Anterior cingulate cortex (tissue), 58 donors: ENCODE data around the gene KCNMA1.

ENCODE experiments used
- DNase-seq, 58 donors: peaks; one replicate each; lab custom pipeline; 2025; lab: John Stamatoyannopoulos, UW

KCNMA1 gene

GRCh38 chr10:77498210-77498609 is 139.4 kb downstream of the KCNMA1 start:
- DNase-seq: no peak

DNA sequence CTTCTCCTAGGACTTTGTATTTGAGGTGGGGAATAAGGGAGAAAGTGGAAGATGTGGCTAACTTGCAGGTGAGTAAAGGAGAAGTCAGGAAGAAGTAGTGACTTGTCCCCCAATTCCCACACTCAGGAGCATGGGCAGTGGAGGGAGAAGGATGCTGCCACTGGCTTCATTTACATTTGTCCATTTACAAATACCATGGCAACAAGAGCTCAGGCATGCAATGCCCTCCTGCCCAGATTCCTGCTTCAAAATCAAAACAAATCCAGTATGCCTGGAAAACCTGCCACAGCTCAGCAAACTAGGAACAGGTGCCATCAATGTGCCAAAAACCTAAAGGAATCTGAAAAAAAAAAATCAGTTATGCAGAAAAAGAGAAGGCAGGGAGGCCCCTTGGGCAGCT is 139.9 kb downstream of the KCNMA1 start:
- no peak for DNase-seq

- peak in 2 of 58 donors; percentile 15 to 17 for DNase-seq
Measured at GRCh38 chr10:77496941-77497420, 140.6 kb downstream of the KCNMA1 start.

GRCh38 chr10:77494756-77495541 is 142.7 kb downstream of the KCNMA1 start:
- no peak for DNase-seq

- peak in 1 of 58 donors; percentile 7 for DNase-seq
Measured at GRCh38 chr10:77494327-77494726, 143.3 kb downstream of the KCNMA1 start.

DNA sequence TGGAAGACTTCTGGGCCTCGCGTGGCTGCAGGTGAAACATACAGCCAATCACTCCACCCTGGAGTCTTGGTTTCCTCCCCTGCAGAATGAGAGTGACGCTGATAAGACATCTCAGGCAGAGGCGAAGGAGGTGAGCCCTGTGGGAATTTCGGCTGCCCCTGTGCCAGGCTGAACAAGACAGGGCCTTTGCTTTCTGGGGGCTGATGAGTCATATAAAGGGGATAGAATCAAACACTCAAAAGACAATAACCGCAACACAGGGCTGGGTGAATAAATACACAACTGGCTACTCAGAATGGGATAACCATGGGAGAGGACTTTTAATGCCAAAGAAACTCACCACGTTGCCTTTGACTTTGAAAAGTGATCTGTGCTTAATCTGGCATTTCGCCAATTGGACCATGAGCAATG is 143.8 kb downstream of the KCNMA1 start:
- no peak for DNase-seq

- DNase-seq: no peak
Measured at GRCh38 chr10:77493239-77493806, 144.3 kb downstream of the KCNMA1 start.

DNA sequence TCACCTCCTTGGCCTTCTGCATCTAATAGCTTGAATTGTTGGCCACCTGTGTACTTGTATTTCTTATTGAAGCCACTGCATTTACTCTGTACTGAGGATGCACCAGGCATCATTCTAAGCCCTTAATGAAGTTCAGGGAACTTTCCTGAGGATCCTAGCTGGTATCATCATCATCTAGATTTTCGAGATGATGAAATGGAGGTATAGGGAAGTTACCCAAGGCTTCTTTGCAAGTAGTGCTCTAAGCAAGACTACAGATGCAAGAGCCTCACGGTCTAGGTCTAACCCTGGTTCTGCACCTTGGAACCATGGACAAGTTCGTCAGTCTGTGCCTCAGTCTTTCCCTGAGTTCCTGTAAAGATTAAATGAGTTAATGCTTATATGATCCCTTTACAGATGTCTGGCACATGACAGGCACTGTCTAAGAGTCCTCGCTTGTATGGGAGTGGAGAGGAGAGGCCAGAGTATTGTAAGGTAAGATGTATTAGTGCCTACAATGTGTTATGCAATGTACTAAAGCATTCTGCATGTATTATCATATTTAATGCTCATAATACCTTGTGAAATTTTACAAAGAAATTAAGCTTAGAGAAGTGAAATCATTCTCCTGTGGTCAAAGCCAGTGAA is 145.1 kb downstream of the KCNMA1 start:
- no peak for DNase-seq

GRCh38 chr10:77490534-77491314 is 146.9 kb downstream of the KCNMA1 start:
- DNase-seq: no peak

DNA sequence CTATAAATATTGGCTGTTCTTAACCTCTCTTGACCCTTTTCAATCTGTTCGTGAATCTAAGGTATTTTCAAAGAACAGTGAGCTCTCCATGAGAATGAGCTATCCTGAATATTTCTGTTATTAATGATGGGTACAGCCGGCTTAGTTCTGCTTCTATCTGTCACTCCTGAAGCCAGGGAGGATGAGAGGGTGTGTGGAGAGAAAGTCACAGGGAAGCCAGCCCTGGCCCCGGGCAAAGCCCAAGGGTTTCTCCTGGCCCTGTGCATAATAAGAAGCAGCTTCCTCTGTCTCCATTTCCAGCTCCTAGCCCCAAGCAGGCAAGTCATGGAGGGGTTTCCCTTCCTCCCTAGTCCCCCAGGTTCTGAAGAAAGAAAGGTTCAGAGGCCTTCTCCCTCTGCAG is 151.1 kb downstream of the KCNMA1 start:
- DNase-seq: no peak

- no peak for DNase-seq
Measured at GRCh38 chr10:77485847-77486246, 151.8 kb downstream of the KCNMA1 start.

DNA sequence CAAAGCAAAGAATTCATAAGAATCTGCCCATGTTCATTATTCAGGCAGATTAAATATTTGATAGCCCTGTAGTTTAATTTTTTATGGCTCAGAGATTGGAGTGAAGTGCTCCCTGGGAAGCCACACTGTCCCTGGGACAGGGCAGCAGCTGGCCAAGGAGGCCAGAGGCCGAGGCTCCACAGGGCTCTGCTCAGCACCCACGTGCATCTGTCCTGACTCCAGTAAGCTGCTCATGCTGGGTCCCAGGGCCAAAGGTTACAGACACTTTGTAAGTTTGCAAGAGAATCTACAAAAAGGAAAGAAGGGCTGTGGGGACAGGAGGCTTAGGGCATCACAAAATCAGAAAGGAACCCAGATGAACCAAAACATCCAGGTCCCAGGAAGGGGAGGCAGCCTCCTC is 155.5 kb downstream of the KCNMA1 start:
- no peak for DNase-seq

DNA sequence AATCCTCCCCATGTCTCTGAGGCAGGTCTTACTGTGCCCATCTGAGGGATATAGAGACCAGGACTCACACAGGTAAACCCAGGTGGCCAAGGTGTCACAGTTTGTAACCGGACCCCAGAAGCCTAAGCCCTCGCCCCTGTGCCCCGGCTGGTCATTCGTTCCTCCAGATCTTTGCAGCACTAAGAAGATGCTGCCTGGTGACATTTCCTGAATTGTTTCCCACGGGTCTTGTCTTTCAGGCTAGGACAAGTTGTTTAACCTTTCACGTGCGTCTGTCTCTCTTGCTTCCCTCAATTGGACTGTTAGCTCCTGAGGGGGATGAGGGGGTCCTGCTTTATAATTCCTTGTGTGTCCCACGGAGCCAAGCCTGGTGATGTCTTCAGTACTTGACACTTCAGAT is 158.0 kb downstream of the KCNMA1 start:
- DNase-seq: no peak

- DNase-seq: no peak
Measured at GRCh38 chr10:77478962-77479359, 158.6 kb downstream of the KCNMA1 start.

DNA sequence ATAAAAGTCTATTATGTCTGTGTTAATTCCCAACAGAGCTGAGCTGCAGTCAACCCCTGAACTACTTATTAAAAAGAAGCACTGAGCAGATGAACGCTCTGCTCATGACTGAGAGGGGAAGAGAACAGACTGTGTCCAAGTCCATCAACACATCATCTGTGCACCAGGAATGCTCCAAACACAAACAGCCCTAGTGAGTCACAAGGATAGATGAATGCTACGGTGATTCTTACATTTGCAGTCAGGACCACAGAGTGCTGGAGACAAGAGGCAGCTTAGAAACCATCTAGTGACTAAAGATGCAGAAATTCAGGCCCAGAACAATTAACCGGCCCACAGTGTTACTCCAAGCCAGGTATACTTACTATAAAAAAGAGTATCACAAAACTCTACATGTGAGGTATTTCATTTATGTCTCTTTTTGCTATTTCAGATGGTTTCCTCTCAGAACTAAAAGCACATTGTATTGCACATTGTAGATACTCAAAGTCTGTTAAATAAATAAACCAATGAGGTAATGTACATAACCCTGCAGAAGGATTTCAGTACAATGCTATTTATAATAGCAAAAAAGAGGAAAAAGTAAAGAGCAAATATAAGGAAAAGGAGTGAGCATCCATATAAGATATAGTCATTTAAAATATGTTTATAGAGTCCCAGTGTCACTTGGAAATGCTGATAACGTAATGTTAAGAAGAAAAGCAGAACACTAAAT is 159.2 kb downstream of the KCNMA1 start:
- peak in 10 of 58 donors; percentile 11 to 66 (median 40) for DNase-seq

GRCh38 chr10:77475522-77475921 is 162.1 kb downstream of the KCNMA1 start:
- DNase-seq: no peak

DNA sequence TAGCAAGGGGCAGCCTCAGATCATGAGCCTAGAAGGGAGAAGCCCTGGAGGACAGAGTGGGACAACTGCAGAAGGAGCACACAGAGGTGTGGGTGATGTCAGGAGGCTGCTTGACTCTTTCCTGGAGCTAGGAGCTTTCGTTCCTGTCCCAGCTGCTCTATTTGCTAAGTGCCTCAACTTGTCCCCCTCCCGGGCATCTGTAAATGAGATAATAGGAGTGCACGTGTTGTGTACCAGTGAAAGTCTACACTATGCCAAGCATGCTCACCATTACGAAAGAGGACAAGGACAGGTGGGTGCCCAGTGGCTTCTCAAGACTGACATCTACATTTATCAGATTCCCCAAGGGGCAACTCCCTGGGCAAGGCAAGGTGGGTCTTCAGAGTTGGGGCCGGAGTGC is 162.7 kb downstream of the KCNMA1 start:
- DNase-seq: no peak

- no peak for DNase-seq
Measured at GRCh38 chr10:77474386-77474785, 163.2 kb downstream of the KCNMA1 start.

DNA sequence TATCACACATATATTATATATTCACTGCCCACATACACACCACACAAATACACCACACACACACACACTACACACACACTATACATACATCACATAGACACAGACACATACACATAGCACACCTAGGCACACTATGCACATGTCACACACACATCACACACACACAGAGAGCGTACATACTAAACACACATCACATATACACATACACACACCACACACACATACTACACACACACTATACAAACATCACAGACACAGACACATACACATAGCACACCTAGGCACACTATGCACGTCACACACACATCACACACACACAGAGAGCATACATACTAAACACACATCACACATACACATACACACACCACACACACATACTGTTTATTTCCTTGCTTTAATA is 165.5 kb downstream of the KCNMA1 start:
- no peak for DNase-seq

DNA sequence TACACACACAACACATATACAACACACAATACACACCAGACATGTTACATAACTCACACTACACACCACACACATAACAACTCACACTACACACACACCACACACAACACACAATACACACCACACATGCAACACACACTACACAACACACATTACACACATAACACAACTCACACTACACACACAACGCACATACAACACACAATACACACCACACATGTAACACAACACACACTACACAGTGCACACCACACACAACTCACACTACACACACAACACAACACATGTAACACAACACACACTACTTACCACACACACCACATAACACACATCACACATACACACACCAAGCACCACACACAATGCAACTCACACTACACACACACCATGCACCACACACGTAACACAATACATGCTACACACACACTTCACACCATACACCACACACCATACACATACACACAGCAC is 166.5 kb downstream of the KCNMA1 start:
- no peak for DNase-seq
